GM18520 (cell line): ENCODE results near the gene TOB1.

Source experiments
- ATAC-seq: cut with Tn5 transposase; IDR thresholded peaks from one replicate; pipeline ENCODE4 v1.9.1; 2021; ENCODE audit not compliant: unreplicated experiment

TOB1 gene

GRCh38 chr17:50848039-50848438, 18.1 kb downstream of the TOB1 start:
- no peak for ATAC-seq

- no peak for ATAC-seq
These were observed 18.6 kb downstream of the TOB1 start for GRCh38 chr17:50847566-50847965.

DNA sequence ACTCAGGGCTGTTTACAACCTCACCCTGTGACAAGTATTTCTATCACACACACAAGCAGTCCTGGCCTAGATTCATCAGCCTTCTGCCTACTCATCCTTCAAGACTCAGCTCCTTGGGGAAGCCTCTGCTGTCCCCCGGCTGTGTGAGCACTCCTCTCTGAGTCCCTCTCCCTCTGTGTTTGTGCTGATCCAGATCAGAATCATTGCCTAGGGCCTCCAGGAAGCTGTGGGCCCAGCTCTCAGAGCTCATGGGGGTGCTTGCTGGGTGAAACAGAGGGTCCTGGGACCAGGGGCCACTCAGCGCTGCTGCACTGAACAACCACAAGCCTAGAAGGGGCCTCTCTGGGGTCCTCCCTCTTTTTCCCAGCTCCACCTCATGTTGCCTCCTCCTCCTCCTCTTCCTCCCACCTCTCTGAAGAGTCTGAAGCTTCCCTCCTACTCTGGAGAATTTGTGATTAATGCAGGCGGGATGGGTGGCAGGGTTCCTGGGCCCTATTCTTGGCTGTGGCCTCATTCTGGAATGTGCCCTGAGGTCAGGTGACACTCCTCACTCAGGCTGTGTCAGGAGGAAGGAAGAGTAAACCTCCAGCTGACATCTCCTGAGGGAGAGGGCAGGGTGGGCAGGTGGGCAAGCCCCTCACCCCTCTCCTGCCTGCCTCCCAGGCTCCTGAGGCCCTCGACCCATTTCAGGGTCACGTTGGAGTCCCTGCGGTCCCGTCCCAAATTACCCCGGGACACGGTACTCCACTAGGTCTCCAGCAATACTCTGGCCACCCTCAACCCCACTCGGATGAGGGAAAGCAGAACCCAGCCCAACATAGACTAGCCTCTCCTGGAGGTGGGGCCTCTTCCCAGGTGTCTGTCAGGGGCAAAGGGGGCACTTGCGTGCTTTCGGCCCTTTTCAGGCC, 20.7 kb downstream of the TOB1 start:
- ATAC-seq = no peak

- ATAC-seq = no peak
These were observed 21.9 kb downstream of the TOB1 start for GRCh38 chr17:50844117-50844700.

GRCh38 chr17:50843150-50843905, 22.8 kb downstream of the TOB1 start:
- ATAC-seq = no peak

DNA sequence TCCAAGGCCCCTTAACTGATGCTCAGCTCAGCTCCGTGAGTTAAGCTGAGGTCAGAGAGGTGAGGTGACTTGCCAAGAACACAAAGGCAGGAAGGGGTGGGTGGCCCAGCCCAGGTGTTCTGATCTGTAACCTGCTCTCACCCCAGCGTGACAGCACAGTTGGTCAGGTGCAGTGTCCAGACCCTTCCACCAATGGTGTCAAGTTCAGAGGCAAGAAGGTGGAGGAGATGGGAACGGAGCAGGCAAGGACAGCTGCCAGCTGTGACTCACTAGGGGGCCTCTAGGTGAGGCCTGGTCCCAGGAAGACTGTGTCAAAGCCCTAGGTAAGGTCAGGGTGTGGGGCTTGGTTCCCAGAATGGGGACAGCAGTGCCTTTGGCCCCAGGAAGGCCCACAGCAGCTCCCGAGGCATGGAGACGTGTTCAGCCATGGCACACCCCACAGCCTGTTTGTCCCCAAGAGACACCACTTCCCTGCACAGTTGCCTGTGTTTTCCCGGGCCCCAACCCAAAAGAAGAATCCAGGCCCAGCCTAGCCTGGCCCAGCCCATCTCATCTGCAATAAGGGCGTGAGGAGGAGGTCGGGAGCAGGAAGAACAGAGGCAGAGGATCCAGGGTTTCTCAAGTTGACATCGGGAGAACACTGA, 23.5 kb downstream of the TOB1 start:
- no peak for ATAC-seq

DNA sequence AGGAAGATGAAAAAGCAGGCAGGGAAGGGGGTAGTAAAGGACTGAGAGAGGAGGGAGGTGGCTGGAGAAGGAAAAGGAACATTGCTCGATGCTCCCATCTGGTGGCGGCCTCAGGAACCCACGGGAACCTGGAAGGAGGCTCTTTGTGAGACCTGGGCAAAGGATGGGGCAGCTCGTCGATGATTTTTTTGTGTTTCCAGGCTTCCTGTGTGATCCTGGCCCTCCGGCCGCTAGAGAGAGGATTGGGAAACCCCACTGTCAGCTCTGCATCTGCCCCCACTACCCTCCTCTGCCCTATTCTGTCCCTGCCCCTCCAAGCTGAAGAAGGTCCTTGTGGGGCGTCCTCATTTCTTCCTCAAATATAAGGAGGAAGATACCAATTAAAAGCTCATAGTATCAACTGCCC, 24.2 kb downstream of the TOB1 start:
- no peak for ATAC-seq

DNA sequence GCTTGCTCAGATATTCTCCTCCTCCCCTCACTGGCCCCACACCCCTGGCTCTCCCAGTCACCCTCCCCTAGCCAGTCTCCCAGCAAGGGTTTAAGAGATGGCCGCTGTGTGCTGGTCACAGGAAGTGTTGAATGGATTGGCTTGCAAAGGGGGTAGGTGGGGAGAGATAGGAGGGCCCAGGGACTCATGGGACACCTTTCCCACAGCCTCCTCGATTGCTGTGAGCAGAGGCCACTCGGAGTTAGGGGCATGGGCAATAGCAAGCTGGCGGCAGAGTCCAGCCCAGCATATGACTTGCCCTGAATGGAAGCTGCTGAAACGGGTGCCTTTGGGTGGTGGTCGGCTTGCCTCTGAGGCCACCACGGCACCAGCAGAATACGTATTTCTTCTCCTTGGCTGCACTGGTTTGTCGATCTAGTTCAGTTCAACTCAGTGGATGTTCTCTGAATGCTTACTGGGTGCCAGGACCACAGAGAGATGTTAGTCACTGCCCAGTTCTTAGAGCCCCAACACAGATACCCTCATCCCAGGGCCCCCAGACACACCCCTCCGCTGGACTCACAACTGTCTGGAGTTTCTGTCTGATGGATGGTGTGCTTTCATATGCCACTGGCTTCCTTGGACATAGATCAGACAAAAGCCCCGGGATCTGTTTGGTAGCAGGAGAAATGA, 24.7 kb downstream of the TOB1 start:
- no peak for ATAC-seq

- ATAC-seq = no peak
These were observed 25.8 kb downstream of the TOB1 start for GRCh38 chr17:50840311-50840851.

DNA sequence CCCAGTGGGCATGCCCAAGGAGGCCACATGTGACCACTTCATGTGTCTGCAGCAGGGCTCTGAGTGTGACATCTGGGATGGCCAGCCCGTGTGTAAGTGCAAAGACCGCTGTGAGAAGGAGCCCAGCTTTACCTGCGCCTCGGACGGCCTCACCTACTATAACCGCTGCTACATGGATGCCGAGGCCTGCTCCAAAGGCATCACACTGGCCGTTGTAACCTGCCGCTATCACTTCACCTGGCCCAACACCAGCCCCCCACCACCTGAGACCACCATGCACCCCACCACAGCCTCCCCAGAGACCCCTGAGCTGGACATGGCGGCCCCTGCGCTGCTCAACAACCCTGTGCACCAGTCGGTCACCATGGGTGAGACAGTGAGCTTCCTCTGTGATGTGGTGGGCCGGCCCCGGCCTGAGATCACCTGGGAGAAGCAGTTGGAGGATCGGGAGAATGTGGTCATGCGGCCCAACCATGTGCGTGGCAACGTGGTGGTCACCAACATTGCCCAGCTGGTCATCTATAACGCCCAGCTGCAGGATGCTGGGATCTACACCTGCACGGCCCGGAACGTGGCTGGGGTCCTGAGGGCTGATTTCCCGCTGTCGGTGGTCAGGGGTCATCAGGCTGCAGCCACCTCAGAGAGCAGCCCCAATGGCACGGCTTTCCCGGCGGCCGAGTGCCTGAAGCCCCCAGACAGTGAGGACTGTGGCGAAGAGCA, 26.4 kb downstream of the TOB1 start:
- ATAC-seq = no peak

GRCh38 chr17:50837980-50838954, 27.9 kb downstream of the TOB1 start:
- no peak for ATAC-seq

- no peak for ATAC-seq
These were observed 28.7 kb downstream of the TOB1 start for GRCh38 chr17:50837286-50837979.

DNA sequence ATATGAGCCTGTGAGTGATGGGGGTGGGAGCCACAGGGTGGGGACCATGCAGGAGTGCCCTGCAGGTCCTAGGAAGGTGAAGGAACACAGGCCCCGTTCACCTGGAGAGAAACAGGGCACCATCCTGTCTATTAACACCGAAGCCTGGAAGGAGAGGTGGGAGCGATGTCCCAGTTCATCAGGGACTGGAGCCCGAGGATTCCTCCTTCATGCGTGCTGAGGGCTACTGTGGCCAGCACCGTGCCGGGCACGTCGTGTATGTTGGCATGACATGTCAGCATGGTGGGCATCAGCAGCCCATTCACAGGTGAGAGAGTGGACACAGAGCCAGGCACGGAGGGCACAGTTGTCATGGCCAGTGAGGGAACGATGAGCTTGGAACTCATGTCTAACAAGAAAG, 29.3 kb downstream of the TOB1 start:
- no peak for ATAC-seq

- no peak for ATAC-seq
These were observed 30.6 kb downstream of the TOB1 start, which contains the start of gene WFIKKN2 for GRCh38 chr17:50835301-50836234. TSS of gene WFIKKN2 (plus strand) at chr17:50835586. CDS start at chr17:50835938, 352 bp downstream.

GRCh38 chr17:50834429-50835300, 31.5 kb downstream of the TOB1 start:
- ATAC-seq = no peak
